ENCODE results near the gene FBXO46.
A peak's percentile ranks its signal among the peaks of the same experiment; 100 is the strongest.
"Not testable (repeated sequence)": the region's sequence is repeated elsewhere in the genome, so short reads cannot be mapped to it uniquely, and the experiment has no call there.

Gene FBXO46

GRCh38 chr19:45763691-45764294 lies 33.1 kb upstream of the FBXO46 start:
- Histone ChIP-seq H3K27ac (ENCODE audit: low read depth, low read length) (peak overlapping the region; percentile 98), H3K27me3 (ENCODE audit: control insufficient read depth, insufficient read depth, low read length) (no peaks in the 10 kb centered on the region), H3K4me3 (ENCODE audit: low read length) (no peak overlapping the region), H3K9ac (ENCODE audit: low read length) (peak overlapping the region; percentile 16), H3K4me1 (ENCODE audit: control insufficient read depth, insufficient read depth, low read length) (peaks cover 33% of the 10 kb centered on the region), H3K36me3 (ENCODE audit: control insufficient read depth, insufficient read depth, low read length) (no peaks in the 10 kb centered on the region)

- Histone ChIP-seq H3K4me3 (ENCODE audit: low read length) (no peak overlapping the region), H3K9ac (ENCODE audit: low read length) (no peak overlapping the region), H3K27me3 (ENCODE audit: control insufficient read depth, insufficient read depth, low read length) (no peaks in the 10 kb centered on the region), H3K27ac (ENCODE audit: low read depth, low read length) (no peak overlapping the region), H3K36me3 (ENCODE audit: control insufficient read depth, insufficient read depth, low read length) (no peaks in the 10 kb centered on the region), H3K4me1 (ENCODE audit: control insufficient read depth, insufficient read depth, low read length) (peaks cover 33% of the 10 kb centered on the region)
Observed at GRCh38 chr19:45762870-45763631, 32.4 kb upstream of the FBXO46 start.

- no peak overlapping the region for H3K9ac ChIP-seq (ENCODE audit: low read length)
- H3K4me3 ChIP-seq (ENCODE audit: low read length): no peak overlapping the region
- H3K27ac ChIP-seq (ENCODE audit: low read depth, low read length): no peak overlapping the region
- H3K36me3 ChIP-seq (ENCODE audit: control insufficient read depth, insufficient read depth, low read length): no peaks in the 10 kb centered on the region
- no peaks in the 10 kb centered on the region for H3K27me3 ChIP-seq (ENCODE audit: control insufficient read depth, insufficient read depth, low read length)
- peaks cover 32% of the 10 kb centered on the region for H3K4me1 ChIP-seq (ENCODE audit: control insufficient read depth, insufficient read depth, low read length)
Observed at GRCh38 chr19:45761714-45762113, 31.0 kb upstream of the FBXO46 start.

GRCh38 chr19:45758921-45759320 lies 28.2 kb upstream of the FBXO46 start:
- H3K4me1 ChIP-seq (ENCODE audit: control insufficient read depth, insufficient read depth, low read length): peaks cover 6% of the 10 kb centered on the region
- H3K36me3 ChIP-seq (ENCODE audit: control insufficient read depth, insufficient read depth, low read length): no peaks in the 10 kb centered on the region
- H3K27ac ChIP-seq (ENCODE audit: low read depth, low read length): no peak overlapping the region
- no peak overlapping the region for H3K9ac ChIP-seq (ENCODE audit: low read length)
- H3K4me3 ChIP-seq (ENCODE audit: low read length): no peak overlapping the region
- H3K27me3 ChIP-seq (ENCODE audit: control insufficient read depth, insufficient read depth, low read length): no peaks in the 10 kb centered on the region

- no peak overlapping the region for H3K27ac ChIP-seq (ENCODE audit: low read depth, low read length)
- no peak overlapping the region for H3K4me3 ChIP-seq (ENCODE audit: low read length)
- no peaks in the 10 kb centered on the region for H3K27me3 ChIP-seq (ENCODE audit: control insufficient read depth, insufficient read depth, low read length)
- no peaks in the 10 kb centered on the region for H3K36me3 ChIP-seq (ENCODE audit: control insufficient read depth, insufficient read depth, low read length)
- H3K9ac ChIP-seq (ENCODE audit: low read length): no peak overlapping the region
- H3K4me1 ChIP-seq (ENCODE audit: control insufficient read depth, insufficient read depth, low read length): no peaks in the 10 kb centered on the region
Observed at GRCh38 chr19:45757695-45758094, 27.0 kb upstream of the FBXO46 start.

- H3K9ac ChIP-seq (ENCODE audit: low read length): no peak overlapping the region
- H3K36me3 ChIP-seq (ENCODE audit: control insufficient read depth, insufficient read depth, low read length): no peaks in the 10 kb centered on the region
- no peak overlapping the region for H3K27ac ChIP-seq (ENCODE audit: low read depth, low read length)
- no peaks in the 10 kb centered on the region for H3K27me3 ChIP-seq (ENCODE audit: control insufficient read depth, insufficient read depth, low read length)
- no peaks in the 10 kb centered on the region for H3K4me1 ChIP-seq (ENCODE audit: control insufficient read depth, insufficient read depth, low read length)
- H3K4me3 ChIP-seq (ENCODE audit: low read length): no peak overlapping the region
Observed at GRCh38 chr19:45754323-45754722, 23.6 kb upstream of the FBXO46 start.

GRCh38 chr19:45753548-45753947 lies 22.9 kb upstream of the FBXO46 start:
- Histone ChIP-seq H3K4me3 (ENCODE audit: low read length) (no peak overlapping the region), H3K36me3 (ENCODE audit: control insufficient read depth, insufficient read depth, low read length) (no peaks in the 10 kb centered on the region), H3K4me1 (ENCODE audit: control insufficient read depth, insufficient read depth, low read length) (no peaks in the 10 kb centered on the region), H3K9ac (ENCODE audit: low read length) (no peak overlapping the region), H3K27me3 (ENCODE audit: control insufficient read depth, insufficient read depth, low read length) (no peaks in the 10 kb centered on the region), H3K27ac (ENCODE audit: low read depth, low read length) (no peak overlapping the region)

GRCh38 chr19:45752639-45753038 lies 21.9 kb upstream of the FBXO46 start:
- no peak overlapping the region for H3K9ac ChIP-seq (ENCODE audit: low read length)

GRCh38 chr19:45751483-45751882 lies 20.8 kb upstream of the FBXO46 start:
- not testable (repeated sequence) for H3K4me1 ChIP-seq (ENCODE audit: control insufficient read depth, insufficient read depth, low read length); H3K9ac ChIP-seq (ENCODE audit: low read length); H3K4me3 ChIP-seq (ENCODE audit: low read length); H3K27ac ChIP-seq (ENCODE audit: low read depth, low read length); H3K27me3 ChIP-seq (ENCODE audit: control insufficient read depth, insufficient read depth, low read length); H3K36me3 ChIP-seq (ENCODE audit: control insufficient read depth, insufficient read depth, low read length)

More at GRCh38 chr19:45752639-45753038, 21.9 kb upstream of the FBXO46 start:
- H3K4me3 ChIP-seq (ENCODE audit: low read length): no peak overlapping the region
- H3K36me3 ChIP-seq (ENCODE audit: control insufficient read depth, insufficient read depth, low read length): no peaks in the 10 kb centered on the region
- no peak overlapping the region for H3K27ac ChIP-seq (ENCODE audit: low read depth, low read length)
- H3K27me3 ChIP-seq (ENCODE audit: control insufficient read depth, insufficient read depth, low read length): no peaks in the 10 kb centered on the region
- H3K4me1 ChIP-seq (ENCODE audit: control insufficient read depth, insufficient read depth, low read length): no peaks in the 10 kb centered on the region

GRCh38 chr19:45747513-45747912 lies 16.8 kb upstream of the FBXO46 start:
- Histone ChIP-seq H3K27me3 (ENCODE audit: control insufficient read depth, insufficient read depth, low read length) (no peaks in the 10 kb centered on the region), H3K9ac (ENCODE audit: low read length) (no peak overlapping the region), H3K4me3 (ENCODE audit: low read length) (no peak overlapping the region), H3K27ac (ENCODE audit: low read depth, low read length) (no peak overlapping the region), H3K36me3 (ENCODE audit: control insufficient read depth, insufficient read depth, low read length) (no peaks in the 10 kb centered on the region), H3K4me1 (ENCODE audit: control insufficient read depth, insufficient read depth, low read length) (no peaks in the 10 kb centered on the region)

GRCh38 chr19:45746866-45747265 lies 16.2 kb upstream of the FBXO46 start:
- Histone ChIP-seq H3K27me3 (ENCODE audit: control insufficient read depth, insufficient read depth, low read length) (no peaks in the 10 kb centered on the region), H3K4me1 (ENCODE audit: control insufficient read depth, insufficient read depth, low read length) (no peaks in the 10 kb centered on the region), H3K36me3 (ENCODE audit: control insufficient read depth, insufficient read depth, low read length) (no peaks in the 10 kb centered on the region), H3K4me3 (ENCODE audit: low read length) (no peak overlapping the region), H3K27ac (ENCODE audit: low read depth, low read length) (no peak overlapping the region), H3K9ac (ENCODE audit: low read length) (no peak overlapping the region)

GRCh38 chr19:45745606-45746005 lies 14.9 kb upstream of the FBXO46 start:
- Histone ChIP-seq H3K27ac (ENCODE audit: low read depth, low read length) (no peak overlapping the region), H3K27me3 (ENCODE audit: control insufficient read depth, insufficient read depth, low read length) (no peaks in the 10 kb centered on the region), H3K4me1 (ENCODE audit: control insufficient read depth, insufficient read depth, low read length) (no peaks in the 10 kb centered on the region), H3K4me3 (ENCODE audit: low read length) (no peak overlapping the region), H3K9ac (ENCODE audit: low read length) (no peak overlapping the region), H3K36me3 (ENCODE audit: control insufficient read depth, insufficient read depth, low read length) (no peaks in the 10 kb centered on the region)

- no peaks in the 10 kb centered on the region for H3K27me3 ChIP-seq (ENCODE audit: control insufficient read depth, insufficient read depth, low read length)
- H3K9ac ChIP-seq (ENCODE audit: low read length): no peak overlapping the region
- no peak overlapping the region for H3K4me3 ChIP-seq (ENCODE audit: low read length)
- H3K4me1 ChIP-seq (ENCODE audit: control insufficient read depth, insufficient read depth, low read length): no peaks in the 10 kb centered on the region
- H3K36me3 ChIP-seq (ENCODE audit: control insufficient read depth, insufficient read depth, low read length): no peaks in the 10 kb centered on the region
- no peak overlapping the region for H3K27ac ChIP-seq (ENCODE audit: low read depth, low read length)
Observed at GRCh38 chr19:45742969-45743368, 12.3 kb upstream of the FBXO46 start.
